Measurements from ENCODE around the gene CYP20A1. TPM values are rescaled to one million over a fixed set of nuclear protein-coding genes. Genes with fewer than 3 reads are reported as not detected.
"Not testable (repeated sequence)": the region's sequence is repeated elsewhere in the genome, so short reads cannot be mapped to it uniquely, and the experiment has no call there.

Gene CYP20A1
- total RNA-seq, 1 donor from 2014 or later: 21.0 TPM

GRCh38 chr2:203310688-203311436, 72.0 kb downstream of the CYP20A1 start:
- no peak for DNase-seq (ENCODE audit: low spot score)
- Mint-ChIP-seq H3K27ac (no peak overlapping the region), H3K4me3 (ENCODE audit: low read depth) (no peak overlapping the region), H3K4me1 (ENCODE audit: low read depth) (no peaks in the 10 kb centered on the region), H3K36me3 (ENCODE audit: low read depth) (peaks cover 14% of the 10 kb centered on the region), H3K27me3 (ENCODE audit: low read depth) (no peaks in the 10 kb centered on the region), H3K9me3 (no peaks in the 10 kb centered on the region)
- intact Hi-C loops (cut with micrococcal nuclease): no loop called here

- peaks cover 1% of the 10 kb centered on the region for H3K27me3 Mint-ChIP-seq (ENCODE audit: low read depth)
- H3K4me1 Mint-ChIP-seq (ENCODE audit: low read depth): peaks cover 25% of the 10 kb centered on the region
- no peaks in the 10 kb centered on the region for H3K9me3 Mint-ChIP-seq
- no peak overlapping the region for H3K4me3 Mint-ChIP-seq (ENCODE audit: low read depth)
- DNase-seq (ENCODE audit: low spot score): no peak
- H3K27ac Mint-ChIP-seq: no peak overlapping the region
- intact Hi-C loops (cut with micrococcal nuclease): loop anchor here (2.0 kb wide), 1 partner anchor 88 kb away; the partner anchor contains the start of gene CYP20A1
- peaks cover 3% of the 10 kb centered on the region for H3K36me3 Mint-ChIP-seq (ENCODE audit: low read depth)
Measured at GRCh38 chr2:203326356-203326755, 87.5 kb downstream of the CYP20A1 start.

GRCh38 chr2:203327582-203327900, 88.7 kb downstream of the CYP20A1 start:
- Mint-ChIP-seq H3K4me3 (ENCODE audit: low read depth) (peak overlapping the region; percentile 87), H3K27ac (peak overlapping the region; percentile 78), H3K36me3 (ENCODE audit: low read depth) (peaks cover 3% of the 10 kb centered on the region), H3K9me3 (no peaks in the 10 kb centered on the region), H3K27me3 (ENCODE audit: low read depth) (peaks cover 1% of the 10 kb centered on the region), H3K4me1 (ENCODE audit: low read depth) (peaks cover 25% of the 10 kb centered on the region)
- intact Hi-C loops (cut with micrococcal nuclease): loop anchor here (2.0 kb wide), 1 partner anchor 89 kb away; the partner anchor contains the start of gene CYP20A1
- no peak for DNase-seq (ENCODE audit: low spot score)

- Mint-ChIP-seq H3K4me1 (ENCODE audit: low read depth) (peaks cover 25% of the 10 kb centered on the region), H3K4me3 (ENCODE audit: low read depth) (peak within 1 kb of the TSS; percentile 89), H3K27ac (peak within 1 kb of the TSS; percentile 80), H3K36me3 (ENCODE audit: low read depth) (peaks cover 3% of the 10 kb centered on the region), H3K27me3 (ENCODE audit: low read depth) (peaks cover 1% of the 10 kb centered on the region), H3K9me3 (no peaks in the 10 kb centered on the region)
- peak; percentile 50 for DNase-seq (ENCODE audit: low spot score)
- intact Hi-C loops (cut with micrococcal nuclease): loop anchor here (2.0 kb wide), 2 partner anchors 89 to 323 kb away; partner anchors contain the start of gene CYP20A1
Measured at GRCh38 chr2:203327901-203328759, 89.3 kb downstream of the CYP20A1 start, which contains the start of gene ABI2. Gene ABI2 (plus strand): TSS chr2:203328394. CDS start chr2:203328515, 121 bp downstream.

GRCh38 chr2:203328760-203329540, 90.1 kb downstream of the CYP20A1 start:
- Mint-ChIP-seq H3K27ac (peak overlapping the region; percentile 40), H3K27me3 (ENCODE audit: low read depth) (peaks cover 1% of the 10 kb centered on the region), H3K36me3 (ENCODE audit: low read depth) (peaks cover 3% of the 10 kb centered on the region), H3K4me1 (ENCODE audit: low read depth) (peaks cover 25% of the 10 kb centered on the region), H3K4me3 (ENCODE audit: low read depth) (peak overlapping the region; percentile 89), H3K9me3 (no peaks in the 10 kb centered on the region)
- intact Hi-C loops (cut with micrococcal nuclease): loop anchor here (2.0 kb wide), 1 partner anchor 322 kb away; no protein-coding TSS in a partner anchor
- DNase-seq (ENCODE audit: low spot score): peak; percentile 35

- Mint-ChIP-seq H3K4me1 (ENCODE audit: low read depth) (peaks cover 25% of the 10 kb centered on the region), H3K4me3 (ENCODE audit: low read depth) (peak overlapping the region; percentile 89), H3K27me3 (ENCODE audit: low read depth) (no peaks in the 10 kb centered on the region), H3K36me3 (ENCODE audit: low read depth) (peaks cover 7% of the 10 kb centered on the region), H3K27ac (no peak overlapping the region), H3K9me3 (no peaks in the 10 kb centered on the region)
- intact Hi-C loops (cut with micrococcal nuclease): no loop called here
- no peak for DNase-seq (ENCODE audit: low spot score)
Measured at GRCh38 chr2:203330434-203330833, 91.6 kb downstream of the CYP20A1 start.

GRCh38 chr2:203338322-203338721, 99.5 kb downstream of the CYP20A1 start:
- DNase-seq (ENCODE audit: low spot score): no peak
- H3K27me3 Mint-ChIP-seq (ENCODE audit: low read depth): no peaks in the 10 kb centered on the region
- H3K27ac Mint-ChIP-seq: no peak overlapping the region

GRCh38 chr2:203340791-203341487, 102.1 kb downstream of the CYP20A1 start:
- H3K4me3 Mint-ChIP-seq (ENCODE audit: low read depth): no peak overlapping the region
- H3K27ac Mint-ChIP-seq: no peak overlapping the region

More at GRCh38 chr2:203338322-203338721, 99.5 kb downstream of the CYP20A1 start:
- peaks cover 2% of the 10 kb centered on the region for H3K4me1 Mint-ChIP-seq (ENCODE audit: low read depth)
- H3K36me3 Mint-ChIP-seq (ENCODE audit: low read depth): peaks cover 9% of the 10 kb centered on the region
- no peak overlapping the region for H3K4me3 Mint-ChIP-seq (ENCODE audit: low read depth)
- intact Hi-C loops (cut with micrococcal nuclease): no loop called here
- no peaks in the 10 kb centered on the region for H3K9me3 Mint-ChIP-seq

GRCh38 chr2:203341741-203342310, 103.0 kb downstream of the CYP20A1 start:
- no peak for DNase-seq (ENCODE audit: low spot score)
- Mint-ChIP-seq H3K27me3 (ENCODE audit: low read depth) (no peaks in the 10 kb centered on the region), H3K27ac (no peak overlapping the region), H3K36me3 (ENCODE audit: low read depth) (peaks cover 3% of the 10 kb centered on the region), H3K4me1 (ENCODE audit: low read depth) (peaks cover 2% of the 10 kb centered on the region), H3K4me3 (ENCODE audit: low read depth) (no peak overlapping the region), H3K9me3 (no peaks in the 10 kb centered on the region)
- intact Hi-C loops (cut with micrococcal nuclease): no loop called here

More at GRCh38 chr2:203340791-203341487, 102.1 kb downstream of the CYP20A1 start:
- Mint-ChIP-seq H3K27me3 (ENCODE audit: low read depth) (no peaks in the 10 kb centered on the region), H3K36me3 (ENCODE audit: low read depth) (peaks cover 9% of the 10 kb centered on the region), H3K4me1 (ENCODE audit: low read depth) (peaks cover 2% of the 10 kb centered on the region), H3K9me3 (no peaks in the 10 kb centered on the region)
- intact Hi-C loops (cut with micrococcal nuclease): no loop called here
- no peak for DNase-seq (ENCODE audit: low spot score)

- H3K27me3 Mint-ChIP-seq (ENCODE audit: low read depth); H3K36me3 Mint-ChIP-seq (ENCODE audit: low read depth); H3K4me1 Mint-ChIP-seq (ENCODE audit: low read depth); H3K4me3 Mint-ChIP-seq (ENCODE audit: low read depth); H3K27ac Mint-ChIP-seq; DNase-seq (ENCODE audit: low spot score); intact Hi-C loops (cut with micrococcal nuclease); H3K9me3 Mint-ChIP-seq: not testable (repeated sequence)
Measured at GRCh38 chr2:203342374-203342773, 103.6 kb downstream of the CYP20A1 start.

- Mint-ChIP-seq H3K4me3 (ENCODE audit: low read depth) (no peak overlapping the region), H3K27me3 (ENCODE audit: low read depth) (no peaks in the 10 kb centered on the region), H3K36me3 (ENCODE audit: low read depth) (peaks cover 3% of the 10 kb centered on the region)
Measured at GRCh38 chr2:203344667-203345066, 105.8 kb downstream of the CYP20A1 start.

More at GRCh38 chr2:203344667-203345066, 105.8 kb downstream of the CYP20A1 start:
- Mint-ChIP-seq H3K4me1 (ENCODE audit: low read depth) (peaks cover 2% of the 10 kb centered on the region), H3K9me3 (no peaks in the 10 kb centered on the region), H3K27ac (no peak overlapping the region)
- intact Hi-C loops (cut with micrococcal nuclease): no loop called here
- no peak for DNase-seq (ENCODE audit: low spot score)

All from activated T-helper 2 cell treated with anti-CD3 and anti-CD28 coated beads, Interferon-gamma antibody, Interleukin-2, Interleukin-4, amounts not matched to agents 10 μg/mL and 5 μg/mL and 100 μg/mL, durations not matched to agents 14 hours and 24 hours and 36 hours (primary cell).